T-helper 2 cell (primary cell): ENCODE measurements around the gene DNAH3.
"Not testable (repeated sequence)": the region's sequence is repeated elsewhere in the genome, so short reads cannot be mapped to it uniquely, and the experiment has no call there.

Experiments used
- DNase-seq, 5 experiments: peaks; one replicate each; pipeline versions ENCODE4 v3.0.0 to v3.0.0-alpha.2; 2012 to 2022

The DNAH3 gene

DNA sequence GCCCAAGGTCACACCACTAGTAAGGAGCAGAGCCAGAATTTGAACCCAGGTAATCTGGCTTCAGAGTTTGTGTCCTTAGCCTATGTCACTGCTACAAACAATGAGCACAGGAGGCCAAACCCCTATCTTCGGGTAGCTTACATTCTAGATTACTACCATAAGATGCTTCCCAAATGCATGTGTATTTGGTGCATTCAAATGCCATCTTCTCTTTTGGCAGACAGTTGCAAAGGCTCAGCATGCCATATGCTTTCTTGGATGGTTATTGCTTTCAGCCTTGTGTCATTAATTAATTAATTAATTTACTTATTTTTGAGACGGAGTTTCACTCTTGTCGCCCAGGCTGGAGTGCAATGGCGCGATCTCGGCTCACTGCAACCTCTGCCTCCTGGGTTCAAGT is 80.7 kb downstream of the DNAH3 start:
- no peak for DNase-seq

DNA sequence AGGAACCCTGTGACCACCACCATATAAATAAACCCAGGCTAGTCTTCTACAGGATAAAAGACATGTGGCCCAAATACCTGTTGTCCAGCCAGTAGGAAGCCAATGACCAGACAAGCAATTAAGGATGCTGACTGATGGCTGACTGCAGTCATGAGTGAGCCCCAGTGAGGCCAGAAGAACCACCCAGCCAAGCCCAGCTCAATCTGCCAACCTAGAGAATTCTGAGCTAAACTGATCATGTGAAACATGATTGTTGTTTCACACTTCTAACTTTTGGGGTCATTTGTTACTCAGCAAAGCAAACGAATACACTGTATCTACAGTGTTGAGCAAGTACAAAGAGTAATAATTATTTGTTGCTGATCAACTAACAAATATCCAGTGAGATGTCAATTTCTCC is 86.4 kb downstream of the DNAH3 start:
- DNase-seq = no peak

DNA sequence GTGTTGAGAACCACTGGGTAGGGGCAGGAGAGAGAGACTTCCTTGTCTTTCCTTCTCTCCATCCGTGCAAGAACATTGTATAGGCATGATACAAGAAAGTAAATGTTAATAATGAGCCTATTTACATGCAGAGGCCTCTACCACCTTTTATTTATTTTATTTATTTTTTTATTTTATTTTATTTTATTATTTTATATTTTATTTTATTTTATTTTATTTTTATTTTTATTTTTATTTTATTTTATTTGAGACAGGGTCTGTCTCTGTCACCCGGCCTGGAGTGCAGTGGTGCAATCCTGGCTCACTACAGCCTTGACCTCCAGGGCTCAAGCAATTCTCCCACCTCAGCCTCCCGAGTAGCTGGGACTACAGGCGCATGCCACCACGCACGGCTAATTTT is 87.3 kb downstream of the DNAH3 start:
- not testable (repeated sequence) for DNase-seq

DNA sequence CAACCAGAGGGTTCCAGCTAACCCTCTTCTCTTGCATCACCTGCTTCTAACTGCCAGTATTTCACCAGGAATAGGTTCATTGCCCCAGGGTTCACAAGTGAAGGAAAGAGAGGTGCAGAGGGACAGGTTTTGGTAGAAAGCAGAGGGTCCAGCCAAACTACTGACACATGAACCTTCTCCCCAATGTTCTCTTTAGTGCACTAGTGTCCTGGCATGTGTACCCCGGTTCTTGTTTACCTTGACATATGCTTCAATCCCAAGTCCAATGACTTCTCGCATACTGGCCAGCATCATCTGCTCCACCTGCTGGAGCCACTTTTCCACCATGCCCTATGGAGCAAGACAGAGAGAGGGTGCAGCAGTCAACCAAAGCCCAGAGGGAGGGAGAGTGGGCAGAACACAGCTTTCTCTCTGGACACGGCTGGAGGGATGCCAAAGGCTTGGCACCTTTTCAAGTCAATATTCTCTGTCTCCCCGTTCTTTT is 90.6 kb downstream of the DNAH3 start:
- DNase-seq = no peak

DNA sequence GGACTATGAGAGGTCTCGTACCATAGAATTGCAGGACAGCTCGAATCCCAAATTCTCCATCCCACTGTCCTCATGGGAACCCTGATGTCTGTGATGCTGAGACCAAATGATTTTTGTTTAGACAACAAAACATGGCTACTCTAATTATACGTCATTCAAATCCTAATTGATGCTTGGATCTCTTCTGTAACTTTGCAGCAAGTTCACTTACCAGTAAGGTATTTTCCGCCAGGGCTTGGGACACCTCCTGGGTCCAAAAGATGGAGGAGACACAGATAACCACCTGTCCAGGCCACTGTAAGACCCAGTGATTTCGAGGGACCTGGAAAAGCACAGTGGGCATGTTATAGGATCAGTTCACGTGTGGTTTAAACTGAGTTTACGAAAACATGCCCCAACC is 92.8 kb downstream of the DNAH3 start:
- no peak for DNase-seq

DNA sequence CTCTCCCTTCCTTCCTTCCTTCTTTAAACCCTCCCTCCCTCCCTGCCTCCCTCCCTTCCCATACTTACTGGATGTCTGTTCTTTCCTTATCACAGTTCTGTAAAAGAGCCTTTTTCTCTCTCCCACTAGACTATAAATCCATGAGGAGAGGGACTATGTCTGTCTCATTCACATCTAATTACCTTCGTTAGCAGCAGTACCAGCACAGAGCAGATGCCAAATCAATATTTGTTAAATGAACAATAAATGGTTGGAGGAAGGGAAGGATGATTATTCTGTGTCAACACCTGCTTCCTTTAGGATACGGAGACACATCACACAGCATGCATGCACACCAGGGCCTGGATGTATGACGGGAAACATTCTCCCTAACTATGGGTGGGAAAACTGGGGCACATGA is 94.2 kb downstream of the DNAH3 start:
- no peak for DNase-seq

DNA sequence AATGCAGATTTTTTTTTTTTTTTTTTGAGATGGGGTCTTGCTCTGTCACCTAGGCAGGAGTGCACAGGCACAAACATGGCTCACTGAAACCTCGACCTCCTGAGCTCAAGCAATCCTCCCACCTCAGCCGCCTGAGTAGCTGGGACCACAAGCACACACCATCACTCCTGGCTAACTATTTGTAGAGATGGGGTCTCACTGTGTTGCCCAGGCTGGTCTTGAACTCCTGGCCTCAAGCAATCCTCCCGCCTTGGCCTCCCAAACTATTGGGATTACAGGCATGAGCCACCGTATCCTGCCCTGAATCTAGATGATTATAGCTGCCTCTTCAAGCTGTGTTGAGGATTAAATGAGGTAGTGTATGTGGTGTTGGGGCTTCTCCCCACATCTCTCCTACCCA is 94.9 kb downstream of the DNAH3 start:
- not testable (repeated sequence) for DNase-seq

DNA sequence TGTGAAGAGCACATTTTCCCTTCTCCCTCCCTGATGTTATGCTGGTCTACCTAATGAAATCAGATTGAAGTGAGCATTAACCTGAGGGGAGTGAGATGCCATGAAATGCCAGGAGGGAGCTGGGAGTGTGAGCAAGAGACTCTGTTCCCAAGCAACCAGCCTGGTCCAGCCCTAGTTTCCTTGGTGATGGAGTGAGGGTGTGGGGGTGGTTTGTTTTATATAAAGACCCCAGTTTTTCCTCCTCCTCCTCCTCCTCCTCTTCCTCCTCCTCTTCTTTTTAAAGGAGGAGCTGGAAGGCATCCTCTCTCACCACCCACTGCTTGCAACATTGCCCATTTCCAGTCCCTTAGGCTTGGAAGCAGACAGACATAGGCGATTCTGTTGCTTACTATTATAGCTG is 97.1 kb downstream of the DNAH3 start:
- no peak for DNase-seq

DNA sequence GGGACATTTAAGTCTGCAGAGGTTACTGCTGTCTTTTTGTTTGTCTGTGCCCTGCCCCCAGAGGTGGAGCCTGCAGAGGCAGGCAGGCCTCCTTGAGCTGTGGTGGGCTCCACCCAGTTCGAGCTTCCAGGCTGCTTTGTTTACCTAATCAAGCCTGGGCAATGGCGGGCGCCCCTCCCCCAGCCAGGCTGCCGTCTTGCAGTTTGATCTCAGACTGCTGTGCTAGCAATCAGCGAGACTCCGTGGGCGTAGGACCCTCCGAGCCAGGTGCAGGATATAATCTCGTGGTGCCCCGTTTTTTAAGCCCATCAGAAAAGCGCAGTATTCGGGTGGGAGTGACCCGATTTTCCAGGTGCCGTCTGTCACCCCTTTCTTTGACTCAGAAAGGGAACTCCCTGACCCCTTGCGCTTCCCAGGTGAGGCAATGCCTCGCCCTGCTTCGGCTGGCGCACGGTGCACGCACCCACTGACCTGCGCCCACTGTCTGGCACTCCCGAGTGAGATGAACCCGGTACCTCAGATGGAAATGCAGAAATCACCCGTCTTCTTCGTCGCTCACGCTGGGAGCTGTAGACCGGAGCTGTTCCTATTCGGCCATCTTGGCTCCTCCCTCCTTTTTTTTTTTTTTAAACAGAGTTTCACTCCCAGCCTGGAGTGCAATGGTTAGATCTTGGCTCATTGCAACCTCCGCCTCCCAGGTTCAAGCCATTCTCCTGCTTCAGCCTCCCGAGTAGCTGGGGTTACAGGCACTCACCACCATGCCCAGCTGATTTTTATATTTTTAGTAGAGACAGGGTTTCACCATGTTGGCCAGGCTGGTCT is 102.3 kb downstream of the DNAH3 start:
- not testable (repeated sequence) for DNase-seq

DNA sequence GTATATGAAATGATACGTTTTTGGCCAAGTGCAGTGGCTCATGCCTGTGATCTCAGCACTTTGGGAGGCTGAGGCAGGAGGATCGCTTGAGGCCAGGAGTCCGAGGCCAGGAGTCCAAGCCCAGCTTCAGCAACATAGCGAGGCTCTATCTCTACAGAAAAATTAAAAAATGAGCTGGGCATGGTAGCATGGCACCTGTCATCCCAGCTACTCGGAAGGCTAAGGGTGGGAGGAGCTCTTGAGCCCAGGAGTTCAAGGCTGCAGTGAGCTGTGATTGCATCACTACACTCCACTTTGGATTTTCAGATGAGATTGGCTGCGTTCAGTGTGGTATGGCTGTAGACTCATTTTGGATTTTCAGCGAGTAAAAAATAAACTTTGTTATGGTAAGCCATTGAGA is 112.4 kb downstream of the DNAH3 start:
- no peak for DNase-seq

DNA sequence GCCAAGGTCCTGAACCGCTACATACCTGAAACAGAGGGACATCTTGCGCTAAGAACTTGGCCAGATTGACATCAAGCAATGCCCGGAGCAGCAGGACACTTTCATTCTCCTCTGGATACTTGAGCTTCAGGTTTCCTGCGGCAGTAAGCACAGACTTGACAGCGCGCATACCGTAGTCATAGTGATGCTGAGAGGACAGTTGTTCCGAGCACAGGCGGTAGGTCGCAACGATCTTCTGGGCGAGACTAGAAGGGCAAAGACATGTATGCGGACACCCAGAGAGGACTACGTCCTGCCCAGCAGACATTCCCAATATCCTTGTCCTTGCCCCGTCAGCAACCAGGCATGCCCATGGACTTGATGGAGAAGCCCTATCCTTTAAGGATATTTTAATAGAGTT is 112.9 kb downstream of the DNAH3 start:
- DNase-seq = no peak

DNA sequence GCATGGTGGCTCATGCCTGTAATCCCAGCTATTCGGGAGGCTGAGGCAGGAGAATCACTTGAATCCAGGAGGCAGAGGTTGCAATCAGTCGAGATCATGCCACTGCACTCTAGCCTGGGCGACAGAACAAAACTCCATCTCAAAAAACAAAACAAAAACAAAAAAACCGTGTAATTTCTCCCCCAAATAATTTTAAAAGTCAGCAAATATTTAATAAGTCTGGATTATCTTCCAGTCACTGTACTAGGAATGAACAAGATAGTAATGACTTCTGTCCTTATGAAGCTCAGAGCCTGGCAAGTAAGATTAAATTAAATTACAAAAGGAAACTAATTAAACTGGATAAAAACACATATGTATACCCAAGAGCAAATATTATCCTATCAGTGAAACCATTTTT is 113.5 kb downstream of the DNAH3 start:
- DNase-seq = no peak

DNA sequence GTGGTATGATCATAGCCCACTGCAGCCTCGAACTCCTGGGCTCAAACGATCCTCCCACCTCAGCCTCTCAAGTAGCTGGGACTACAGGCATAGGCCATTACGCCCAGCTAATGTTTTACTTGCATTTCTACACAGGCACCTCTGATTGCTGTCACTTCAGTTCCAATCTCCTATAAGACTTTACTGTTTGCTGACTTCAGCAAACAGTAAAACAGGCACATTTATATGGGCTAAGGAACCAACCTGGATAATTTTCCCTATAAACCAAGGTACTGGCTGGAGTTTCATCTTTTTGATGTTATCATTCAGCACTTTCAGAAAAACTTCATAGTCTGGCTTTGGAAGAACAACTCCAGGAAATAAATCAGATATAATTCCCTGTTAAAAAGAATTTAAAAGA is 114.2 kb downstream of the DNAH3 start:
- DNase-seq = no peak

DNA sequence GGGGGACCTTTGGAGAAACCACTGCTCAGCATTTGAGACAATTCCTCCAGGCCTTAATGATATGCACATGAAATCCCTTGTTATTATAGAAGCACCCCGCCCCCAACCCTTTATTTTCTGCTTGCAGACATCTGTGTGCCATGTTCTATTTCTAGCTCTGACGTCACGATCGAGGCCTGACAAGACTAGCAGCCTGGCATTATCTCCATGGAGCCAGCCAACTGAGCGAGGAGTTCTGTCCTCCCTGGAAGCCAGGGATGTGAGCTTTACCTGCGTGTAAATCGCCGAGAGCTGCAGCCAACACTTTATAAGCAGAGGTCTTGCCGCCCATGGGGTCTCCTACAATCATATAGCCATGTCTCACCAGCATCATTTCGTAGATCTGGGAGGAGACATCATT is 116.9 kb downstream of the DNAH3 start:
- DNase-seq = no peak

DNA sequence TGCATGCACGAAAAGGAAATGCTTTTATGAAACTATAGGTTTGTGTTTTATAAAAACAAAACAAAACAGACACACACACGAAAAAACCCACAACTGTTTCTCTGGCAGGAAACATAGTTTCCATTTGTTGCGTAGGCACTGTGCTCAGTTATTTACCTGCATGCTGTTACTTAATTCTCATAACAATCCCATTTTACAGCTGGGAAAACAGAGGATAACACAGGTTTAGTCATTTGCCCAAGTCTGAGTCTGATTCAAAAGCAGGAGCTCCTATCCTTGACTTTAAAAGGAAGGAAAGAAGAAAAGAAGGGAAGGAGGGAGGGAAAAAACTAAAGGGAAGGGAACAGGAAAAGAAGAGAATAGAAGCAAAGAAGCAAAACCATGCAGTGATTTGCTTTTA is 117.4 kb downstream of the DNAH3 start:
- DNase-seq = peak in 1 of 5 experiments; percentile 28

DNA sequence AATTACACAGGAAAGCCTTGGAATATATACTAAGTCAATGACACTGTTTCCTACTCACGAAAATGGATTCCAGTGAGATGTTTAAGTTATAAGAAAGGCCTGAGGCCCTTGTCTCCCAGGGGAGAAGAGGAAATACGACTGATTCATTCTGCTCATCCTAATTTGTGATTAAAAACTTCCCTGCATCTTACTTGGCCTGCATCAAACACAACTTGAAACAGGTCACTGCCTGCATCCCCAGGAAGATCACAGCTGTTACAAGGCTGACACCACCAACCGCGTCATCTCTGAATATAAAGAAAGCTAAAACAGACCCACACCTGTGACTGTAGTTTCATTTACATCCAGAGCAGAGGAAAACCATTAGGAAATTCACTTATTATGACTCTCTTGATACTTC is 121.9 kb downstream of the DNAH3 start:
- no peak for DNase-seq

DNA sequence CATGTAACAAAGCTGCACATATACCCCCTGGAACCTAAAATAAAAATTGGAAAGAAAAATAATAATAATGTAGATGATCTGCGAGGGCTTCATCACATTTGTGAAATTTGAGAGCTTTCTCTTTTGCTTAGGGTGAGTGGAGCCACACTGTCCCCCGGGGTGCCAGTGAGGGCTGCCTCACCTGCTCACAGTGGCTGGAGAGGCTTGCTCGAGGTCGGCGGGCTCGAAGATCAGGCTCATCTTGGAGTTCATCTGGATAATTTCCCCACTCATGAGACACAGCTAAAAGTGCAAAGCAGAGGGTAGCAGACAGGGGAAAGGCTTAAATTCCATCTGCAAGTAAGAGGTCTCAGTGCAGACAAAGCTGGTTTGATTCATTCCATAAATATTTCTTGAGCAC is 123.8 kb downstream of the DNAH3 start:
- DNase-seq = no peak

DNA sequence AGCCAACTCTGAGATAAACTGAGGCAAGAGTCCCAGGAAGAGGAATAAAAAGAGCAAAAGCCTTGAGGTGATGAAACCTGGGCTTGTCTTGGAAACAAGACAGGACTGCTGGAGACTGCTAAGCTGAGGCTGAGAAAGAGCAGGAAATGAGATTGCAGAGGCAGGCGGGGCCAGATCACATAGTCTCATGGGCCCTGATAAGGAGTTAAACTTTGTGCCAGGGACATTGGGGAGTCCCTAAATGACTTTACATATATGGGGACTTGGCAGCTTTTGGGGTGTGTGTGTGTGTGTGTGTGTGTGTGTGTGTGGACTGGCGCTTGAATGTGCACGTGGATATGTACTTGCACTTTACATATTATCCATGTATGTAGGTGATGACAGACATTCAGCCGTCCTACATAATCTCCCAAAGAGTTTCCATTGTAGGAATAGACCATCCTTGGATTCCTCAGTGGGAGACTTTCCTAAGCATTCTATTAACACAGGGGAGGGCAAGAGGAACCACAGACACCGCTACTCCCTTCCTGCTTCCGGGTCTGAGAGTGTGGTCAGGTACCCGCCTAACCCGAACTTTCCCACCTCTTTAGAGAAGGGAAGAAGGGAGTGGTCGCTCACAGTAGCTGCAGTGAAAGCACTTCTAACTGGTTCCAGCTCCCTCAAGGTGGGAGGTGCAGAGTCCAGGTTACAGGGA is 127.0 kb downstream of the DNAH3 start:
- peak in 1 of 5 experiments; percentile 37 for DNase-seq

DNA sequence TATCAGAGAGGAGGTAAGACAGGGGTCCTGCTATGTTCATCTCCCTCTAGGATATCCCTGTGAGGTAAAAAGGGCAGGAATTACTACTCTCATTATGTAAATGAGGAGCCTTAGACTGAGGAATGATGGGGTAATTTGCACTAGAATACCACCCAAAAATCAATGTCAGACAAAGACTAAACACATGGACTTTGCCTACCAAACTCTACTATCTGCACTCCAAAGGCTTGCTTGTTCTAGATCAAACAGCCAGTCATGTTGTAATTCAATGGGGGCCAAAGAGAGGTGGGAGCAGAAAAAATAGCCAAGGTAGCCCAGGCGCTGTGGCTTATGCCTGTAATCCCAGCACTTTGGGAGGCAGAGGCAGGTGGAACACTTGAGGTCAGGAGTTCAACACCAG is 129.3 kb downstream of the DNAH3 start:
- DNase-seq = no peak

DNA sequence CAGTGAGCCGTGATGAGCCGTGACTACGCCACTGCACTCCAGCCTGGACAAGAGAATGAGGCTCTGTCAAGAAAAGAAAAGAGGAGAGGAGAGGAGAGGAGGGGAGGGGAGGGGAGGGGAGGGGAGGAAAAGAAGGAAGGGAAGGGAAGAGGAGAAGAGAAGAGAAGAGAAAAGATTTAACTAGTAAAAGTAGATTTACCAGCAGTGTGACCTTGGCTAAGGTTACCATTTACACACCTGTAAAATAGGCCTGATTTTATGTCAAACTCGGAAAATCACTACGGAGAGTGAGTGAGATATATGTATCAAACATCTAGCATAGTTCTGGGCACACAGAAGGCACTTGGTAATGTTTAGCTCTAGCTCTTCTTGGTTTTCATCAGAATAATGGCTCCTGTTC is 140.8 kb downstream of the DNAH3 start:
- DNase-seq = no peak

DNA sequence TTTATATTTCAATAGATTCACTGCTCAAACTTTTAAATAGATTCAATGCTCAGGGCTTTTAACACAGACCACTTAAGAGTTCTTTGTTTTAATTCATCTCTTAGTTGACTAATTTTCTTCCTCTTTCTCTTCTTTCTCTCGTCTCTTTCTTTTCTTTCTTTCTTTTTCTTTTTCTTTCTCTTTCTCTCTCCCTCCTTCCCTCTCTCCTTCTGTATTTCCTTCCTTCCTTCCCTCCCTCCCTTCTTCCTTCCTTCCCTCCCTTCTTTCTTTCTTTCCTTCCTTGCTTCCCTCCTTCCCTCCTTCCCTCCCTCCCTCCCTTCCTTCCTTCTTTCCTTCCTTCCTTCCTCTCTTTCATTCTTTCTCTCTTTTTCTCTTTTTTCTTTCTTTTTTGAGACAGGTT is 145.6 kb downstream of the DNAH3 start:
- DNase-seq = no peak

DNA sequence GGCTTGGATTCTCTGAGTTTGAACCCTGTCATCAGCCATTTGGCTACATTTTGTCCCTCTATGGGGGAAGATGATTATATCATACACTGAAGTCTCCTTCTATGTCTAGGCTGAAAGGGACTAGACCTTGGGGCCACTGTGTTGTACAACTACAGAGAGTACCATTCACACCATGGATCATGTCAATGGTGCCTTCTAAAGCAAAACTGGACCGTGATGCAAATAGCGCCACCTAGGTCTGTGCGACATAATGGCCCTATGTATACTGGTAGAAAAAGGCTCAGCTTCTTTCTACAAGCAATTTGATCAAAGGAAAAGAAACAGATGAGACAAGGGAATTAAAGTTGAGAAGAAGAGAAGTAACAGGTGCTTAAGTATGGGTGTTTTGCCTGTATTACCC is 149.4 kb downstream of the DNAH3 start:
- DNase-seq = peak in 1 of 5 experiments; percentile 31

DNA sequence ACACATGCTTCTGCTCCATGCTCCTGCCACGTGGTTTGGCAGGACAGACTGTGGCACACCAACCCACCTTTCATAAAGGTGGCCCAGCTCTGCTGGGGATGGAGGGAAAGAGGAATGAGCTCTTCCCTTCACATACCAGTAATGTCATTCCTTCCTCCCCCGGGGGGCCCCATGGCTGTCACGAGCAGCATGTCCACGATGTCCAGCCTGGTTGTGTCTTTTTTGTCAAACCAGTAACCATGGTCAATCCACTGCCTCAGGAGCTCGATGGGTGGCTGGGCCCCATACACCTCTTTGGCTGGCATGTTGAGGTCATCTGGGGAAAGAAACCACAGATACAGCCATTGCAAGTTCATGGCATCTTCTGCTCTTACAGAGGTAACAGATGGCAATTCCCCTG is 153.5 kb downstream of the DNAH3 start:
- DNase-seq = no peak

DNA sequence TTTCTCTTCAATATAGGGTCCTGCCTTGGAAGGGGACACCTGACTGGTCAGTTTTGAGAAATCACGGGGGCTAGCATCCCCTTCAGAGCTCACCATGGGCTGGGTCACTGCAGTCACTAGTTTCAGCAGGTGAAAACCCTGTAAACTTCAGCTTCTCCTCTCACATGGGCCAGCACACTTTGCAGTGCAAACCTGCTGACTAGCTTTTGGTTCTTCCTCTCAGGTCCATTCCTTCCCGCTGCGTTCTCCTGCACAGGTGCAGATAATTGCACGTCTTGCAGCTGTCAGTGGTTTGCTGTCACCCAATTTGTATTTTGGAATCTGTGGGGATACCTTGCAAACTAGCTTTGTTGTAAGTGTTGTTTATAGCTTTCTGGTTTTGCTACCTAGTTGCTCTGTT is 154.9 kb downstream of the DNAH3 start:
- DNase-seq = no peak
